ENCODE results near the gene PCK1. TPM values are rescaled to one million over a fixed set of nuclear protein-coding genes. Genes with fewer than 3 reads are reported as not detected.

PCK1 gene
- total and polyA plus RNA-seq, 4 donors, result 0.30 to 0.90 (median 0.58) TPM

DNA sequence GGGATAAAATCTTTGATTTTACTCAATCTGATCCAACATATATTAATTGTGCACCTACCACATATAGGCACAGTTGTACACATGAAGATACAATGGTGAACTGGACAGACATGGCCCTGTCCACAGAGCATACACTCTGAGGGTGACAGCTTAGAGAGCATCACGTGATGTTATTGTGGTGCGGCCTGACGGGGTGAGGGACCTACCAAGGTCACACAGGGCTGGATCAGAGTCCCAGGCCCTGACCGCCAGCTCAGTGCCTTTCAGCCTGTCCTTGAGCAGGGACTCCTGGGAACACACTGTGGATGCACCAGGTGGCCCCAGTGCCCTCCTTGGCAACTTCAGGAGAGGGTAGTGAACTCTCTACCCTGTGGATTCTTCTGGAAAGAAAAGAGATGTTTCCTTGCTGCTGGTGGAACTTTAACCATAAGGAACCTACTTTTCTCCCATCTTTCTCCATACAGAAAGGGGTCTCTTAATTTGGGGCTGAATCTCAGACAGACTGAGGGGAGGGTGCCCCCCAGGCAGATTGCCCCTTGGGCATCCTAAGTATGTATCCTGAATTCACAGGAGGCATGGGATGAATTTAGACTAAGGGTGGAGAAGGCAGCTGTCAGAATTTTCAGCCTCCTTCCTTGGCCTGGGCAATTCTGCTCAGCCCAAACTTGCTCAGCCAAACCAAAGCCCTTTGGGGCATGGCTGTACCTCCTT, 26.5 kb downstream of the PCK1 start:
- 86% methylated on average over 4 of the region's 4 CpGs for WGBS (ENCODE audit: insufficient coverage)
- no peak for DNase-seq (ENCODE audit: low read depth in 4 of 6, low spot score in 6 of 6)
- Histone ChIP-seq H3K9me3 (ENCODE audit: control insufficient read depth, insufficient read depth, low read length) (peaks cover 1% of the 10 kb centered on the region), H3K4me3 (ENCODE audit: low read depth, low read length) (no peak overlapping the region), H3K27me3 (ENCODE audit: control insufficient read depth, insufficient read depth, low read length) (no peaks in the 10 kb centered on the region), H3K36me3 (ENCODE audit: control insufficient read depth, insufficient read depth, low read length) (no peaks in the 10 kb centered on the region), H3K4me1 (ENCODE audit: control insufficient read depth, insufficient read depth, low read length) (peaks cover 21% of the 10 kb centered on the region), H3K27ac (ENCODE audit: low read depth, low read length) (no peak overlapping the region)

DNA sequence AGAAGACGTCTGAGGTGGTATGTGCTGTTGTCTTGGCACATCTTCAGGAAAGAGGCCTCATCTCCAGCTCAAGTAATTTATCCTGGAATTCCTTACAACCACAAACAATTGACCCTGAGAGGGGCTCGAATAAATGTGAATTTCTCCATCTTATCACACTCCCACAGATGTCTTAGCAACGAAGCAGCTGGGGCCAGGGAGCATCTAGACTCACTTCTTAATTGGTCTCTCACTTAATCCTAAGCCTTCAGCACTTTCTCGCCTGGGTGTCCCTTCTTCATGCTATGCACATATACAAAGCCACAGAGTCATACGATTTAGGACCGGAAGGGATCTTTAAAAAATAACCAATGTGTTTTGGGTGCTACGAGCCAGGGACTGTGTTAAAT, 27.1 kb downstream of the PCK1 start:
- no peaks in the 10 kb centered on the region for H3K27me3 ChIP-seq (ENCODE audit: control insufficient read depth, insufficient read depth, low read length)
- no peak overlapping the region for H3K4me3 ChIP-seq (ENCODE audit: low read depth, low read length)
- no peak overlapping the region for H3K27ac ChIP-seq (ENCODE audit: low read depth, low read length)
- WGBS (ENCODE audit: insufficient coverage), result 82% methylated on average over 6 of the region's 7 CpGs
- H3K9me3 ChIP-seq (ENCODE audit: control insufficient read depth, insufficient read depth, low read length), result peaks cover 1% of the 10 kb centered on the region
- peaks cover 17% of the 10 kb centered on the region for H3K4me1 ChIP-seq (ENCODE audit: control insufficient read depth, insufficient read depth, low read length)
- no peaks in the 10 kb centered on the region for H3K36me3 ChIP-seq (ENCODE audit: control insufficient read depth, insufficient read depth, low read length)
- no peak for DNase-seq (ENCODE audit: low read depth in 4 of 6, low spot score in 6 of 6)

DNA sequence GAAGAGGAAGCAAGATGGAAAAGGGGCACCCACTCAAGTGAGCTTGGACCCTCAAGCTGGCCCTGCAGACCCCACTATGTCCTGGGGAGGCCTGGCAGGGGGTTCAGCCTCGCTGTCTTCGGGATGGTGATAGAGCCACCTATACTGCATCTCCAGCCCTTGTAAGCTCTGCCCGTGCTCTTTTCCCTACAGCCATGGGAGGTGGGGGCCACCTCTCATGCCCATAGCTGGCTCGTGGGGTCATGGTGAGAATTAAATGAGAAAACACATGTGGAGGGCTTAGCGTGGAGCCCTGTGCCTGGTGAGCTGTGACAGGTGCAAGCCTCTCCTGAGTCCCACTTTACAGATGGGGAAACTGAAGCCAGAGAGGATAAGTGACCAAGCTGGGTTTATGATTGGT, 27.7 kb downstream of the PCK1 start:
- H3K27me3 ChIP-seq (ENCODE audit: control insufficient read depth, insufficient read depth, low read length), result no peaks in the 10 kb centered on the region
- H3K4me1 ChIP-seq (ENCODE audit: control insufficient read depth, insufficient read depth, low read length), result peaks cover 11% of the 10 kb centered on the region
- H3K36me3 ChIP-seq (ENCODE audit: control insufficient read depth, insufficient read depth, low read length), result no peaks in the 10 kb centered on the region
- no peak for DNase-seq (ENCODE audit: low read depth in 4 of 6, low spot score in 6 of 6)
- WGBS (ENCODE audit: insufficient coverage), result 88% methylated on average over 3 of the region's 5 CpGs
- no peak overlapping the region for H3K4me3 ChIP-seq (ENCODE audit: low read depth, low read length)
- H3K9me3 ChIP-seq (ENCODE audit: control insufficient read depth, insufficient read depth, low read length), result peaks cover 1% of the 10 kb centered on the region
- H3K27ac ChIP-seq (ENCODE audit: low read depth, low read length), result no peak overlapping the region

DNA sequence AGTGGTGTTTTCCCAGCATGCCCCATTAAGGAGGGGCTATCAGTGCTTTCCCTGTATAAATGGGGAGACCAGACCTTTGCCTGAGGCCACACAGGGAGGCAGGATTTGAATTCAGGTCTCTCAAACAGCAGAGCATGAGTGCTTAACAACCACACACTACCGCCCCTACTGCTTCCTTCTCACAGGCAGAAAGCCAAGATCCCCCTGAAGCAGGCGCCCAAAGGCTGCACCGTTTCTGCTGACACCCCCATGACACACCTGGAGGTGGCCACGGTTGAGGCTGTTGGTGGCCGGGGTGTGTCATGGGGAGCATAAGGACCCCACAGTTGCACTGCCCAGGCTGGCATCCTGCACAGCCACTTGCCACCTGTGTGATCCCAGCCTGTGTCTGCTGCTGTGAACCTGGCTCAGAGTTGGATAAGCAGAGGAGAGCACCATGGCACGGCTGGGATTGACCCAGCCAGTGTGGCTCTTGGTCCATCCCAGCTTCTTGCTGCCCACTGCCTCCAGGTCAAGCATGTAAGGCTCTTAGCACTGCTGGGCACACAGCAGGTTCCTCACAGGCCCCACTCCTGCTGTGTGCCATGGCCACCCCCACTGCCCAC, 28.3 kb downstream of the PCK1 start:
- H3K27ac ChIP-seq (ENCODE audit: low read depth, low read length), result no peak overlapping the region
- H3K9me3 ChIP-seq (ENCODE audit: control insufficient read depth, insufficient read depth, low read length), result peaks cover 1% of the 10 kb centered on the region
- H3K27me3 ChIP-seq (ENCODE audit: control insufficient read depth, insufficient read depth, low read length), result peaks cover 2% of the 10 kb centered on the region
- no peak overlapping the region for H3K4me3 ChIP-seq (ENCODE audit: low read depth, low read length)
- no peak for DNase-seq (ENCODE audit: low read depth in 4 of 6, low spot score in 6 of 6)
- H3K36me3 ChIP-seq (ENCODE audit: control insufficient read depth, insufficient read depth, low read length), result no peaks in the 10 kb centered on the region
- WGBS (ENCODE audit: insufficient coverage), result 91% methylated on average over 6 of the region's 6 CpGs
- H3K4me1 ChIP-seq (ENCODE audit: control insufficient read depth, insufficient read depth, low read length), result peaks cover 14% of the 10 kb centered on the region

DNA sequence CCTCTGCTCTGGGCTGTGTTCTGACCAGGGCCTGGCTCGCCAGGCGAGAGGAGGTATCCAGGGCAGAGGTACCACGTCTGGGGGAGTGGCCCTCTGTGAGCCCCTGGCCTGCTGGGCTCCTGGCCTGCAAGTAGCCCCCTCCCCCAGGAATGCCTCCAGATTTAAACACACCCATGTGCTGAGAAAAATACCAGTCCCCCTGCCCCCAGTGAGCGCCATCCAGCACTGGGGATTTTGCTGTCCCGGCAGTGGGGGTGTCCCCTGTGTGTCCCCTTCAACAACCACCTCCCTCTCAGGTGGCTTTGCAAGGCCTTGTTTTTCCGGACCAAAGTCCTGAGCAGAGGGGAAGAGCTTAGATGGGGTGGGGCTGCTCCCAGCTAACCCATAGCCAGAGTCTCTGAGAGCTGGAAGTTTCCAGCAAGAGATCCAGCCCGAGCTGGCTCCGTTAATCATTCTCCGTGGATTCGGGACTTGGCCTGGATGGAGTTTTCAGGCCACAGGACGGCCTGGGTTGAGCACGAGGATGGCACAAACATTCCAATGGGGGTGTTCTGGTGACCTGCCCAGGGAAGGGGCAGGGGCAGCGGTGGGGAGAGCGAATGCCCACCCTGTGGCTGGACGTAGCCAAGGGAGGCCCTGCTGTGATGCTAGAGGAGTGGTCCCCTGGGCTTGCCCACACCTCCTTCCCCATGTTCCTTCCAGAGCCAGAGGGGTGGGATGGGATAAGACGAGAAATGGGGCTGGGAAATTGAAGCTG, 29.0 kb downstream of the PCK1 start:
- WGBS (ENCODE audit: insufficient coverage), result 83% methylated on average over 14 of the region's 16 CpGs
- no peak overlapping the region for H3K27ac ChIP-seq (ENCODE audit: low read depth, low read length)
- H3K36me3 ChIP-seq (ENCODE audit: control insufficient read depth, insufficient read depth, low read length), result no peaks in the 10 kb centered on the region
- H3K27me3 ChIP-seq (ENCODE audit: control insufficient read depth, insufficient read depth, low read length), result peaks cover 2% of the 10 kb centered on the region
- H3K9me3 ChIP-seq (ENCODE audit: control insufficient read depth, insufficient read depth, low read length), result peaks cover 1% of the 10 kb centered on the region
- DNase-seq (ENCODE audit: low read depth in 4 of 6, low spot score in 6 of 6), result no peak
- peaks cover 16% of the 10 kb centered on the region for H3K4me1 ChIP-seq (ENCODE audit: control insufficient read depth, insufficient read depth, low read length)
- no peak overlapping the region for H3K4me3 ChIP-seq (ENCODE audit: low read depth, low read length)

DNA sequence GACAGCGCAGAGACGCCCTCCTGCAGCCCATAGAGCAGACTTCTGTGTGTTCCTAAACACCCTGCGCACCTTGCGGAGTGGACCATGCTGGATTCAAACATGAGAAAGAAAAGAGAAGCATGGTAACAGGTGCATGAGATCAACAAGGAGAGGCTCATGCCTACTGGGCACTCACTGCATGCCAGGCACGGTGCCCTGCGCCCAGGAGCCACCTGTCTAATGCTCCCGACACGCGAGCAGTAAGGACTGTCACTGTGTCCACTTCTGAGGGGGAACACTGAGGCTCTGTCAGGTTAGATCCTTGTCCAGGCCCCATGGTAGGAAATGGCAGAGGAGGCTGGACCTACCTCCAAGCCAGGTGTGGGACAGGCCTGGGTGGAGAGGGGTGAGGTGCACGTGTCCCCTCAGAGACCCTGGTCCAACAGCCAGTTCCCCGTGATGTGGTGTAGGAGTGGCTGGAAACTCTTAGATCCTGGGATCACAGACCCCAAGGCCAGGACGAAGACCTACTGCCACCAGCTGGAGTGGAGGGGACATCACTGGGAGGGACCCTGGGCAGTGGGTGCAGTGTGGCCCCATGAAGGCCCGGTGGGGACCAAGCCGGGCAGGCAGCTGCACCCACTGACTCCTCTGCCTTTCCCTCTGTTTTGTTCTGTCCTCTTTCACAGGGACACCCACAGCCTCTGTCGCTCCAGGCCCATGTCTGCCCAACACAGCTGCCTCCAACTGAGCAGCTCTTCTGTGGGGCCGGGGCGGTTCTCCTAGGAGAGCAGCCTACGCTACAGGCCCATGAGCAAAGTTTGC, 29.8 kb downstream of the PCK1 start:
- Histone ChIP-seq H3K4me1 (ENCODE audit: control insufficient read depth, insufficient read depth, low read length) (peaks cover 13% of the 10 kb centered on the region), H3K9me3 (ENCODE audit: control insufficient read depth, insufficient read depth, low read length) (peaks cover 1% of the 10 kb centered on the region), H3K27me3 (ENCODE audit: control insufficient read depth, insufficient read depth, low read length) (peaks cover 2% of the 10 kb centered on the region), H3K4me3 (ENCODE audit: low read depth, low read length) (no peak overlapping the region), H3K27ac (ENCODE audit: low read depth, low read length) (no peak overlapping the region), H3K36me3 (ENCODE audit: control insufficient read depth, insufficient read depth, low read length) (no peaks in the 10 kb centered on the region)
- WGBS (ENCODE audit: insufficient coverage), result 90% methylated on average over 18 of the region's 18 CpGs
- DNase-seq (ENCODE audit: low read depth in 4 of 6, low spot score in 6 of 6), result no peak

DNA sequence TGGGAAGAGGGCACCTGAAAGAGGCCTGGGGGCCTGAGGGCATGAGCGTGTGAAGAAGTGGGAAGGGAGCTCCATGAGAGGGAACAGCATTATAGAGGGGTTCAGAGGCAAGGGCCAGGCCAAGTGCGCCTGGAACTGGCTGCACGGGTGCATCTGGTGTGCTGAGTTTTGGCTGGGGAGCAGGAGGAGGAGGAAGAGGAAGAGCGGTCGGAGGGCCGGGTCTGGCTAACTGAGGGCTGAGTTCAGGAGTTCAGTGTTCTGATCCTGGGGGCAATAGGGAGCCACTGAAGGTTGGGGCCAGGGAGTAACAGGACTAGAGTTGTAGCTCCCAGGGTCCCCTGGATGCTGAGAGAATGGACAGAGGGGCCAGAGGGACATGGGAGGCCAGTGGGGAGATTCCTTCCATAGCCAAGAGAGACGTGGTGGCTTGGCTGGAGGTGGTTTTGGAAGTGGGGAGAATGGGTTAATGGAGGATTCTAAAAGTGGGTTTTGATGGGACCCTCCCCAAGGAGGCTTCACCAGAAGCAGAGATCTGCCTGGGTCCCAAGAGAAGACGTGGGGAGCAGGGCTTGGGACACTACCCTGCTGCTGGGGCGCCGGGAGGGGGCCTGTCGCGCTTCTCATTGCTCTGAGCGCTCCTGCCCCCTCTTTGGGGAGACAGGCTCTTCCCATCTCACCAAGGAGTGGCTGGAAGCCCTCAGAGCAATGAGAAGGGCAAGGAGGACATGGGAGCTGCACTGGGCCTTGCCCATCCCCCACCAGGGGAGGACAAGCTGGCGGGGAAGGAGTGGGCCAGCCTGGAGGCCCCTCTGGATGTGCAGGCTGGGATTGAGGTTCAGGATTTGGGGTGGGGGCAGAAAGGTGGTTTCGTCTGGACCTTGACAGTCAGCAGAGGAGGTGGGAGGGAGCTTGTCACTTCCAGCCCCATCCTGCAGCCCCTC, 30.6 kb downstream of the PCK1 start:
- Histone ChIP-seq H3K27me3 (ENCODE audit: control insufficient read depth, insufficient read depth, low read length) (peaks cover 2% of the 10 kb centered on the region), H3K4me3 (ENCODE audit: low read depth, low read length) (no peak overlapping the region), H3K27ac (ENCODE audit: low read depth, low read length) (no peak overlapping the region), H3K9me3 (ENCODE audit: control insufficient read depth, insufficient read depth, low read length) (peaks cover 1% of the 10 kb centered on the region), H3K4me1 (ENCODE audit: control insufficient read depth, insufficient read depth, low read length) (peaks cover 7% of the 10 kb centered on the region), H3K36me3 (ENCODE audit: control insufficient read depth, insufficient read depth, low read length) (no peaks in the 10 kb centered on the region)
- WGBS (ENCODE audit: insufficient coverage), result 87% methylated on average over 13 of the region's 15 CpGs
- no peak for DNase-seq (ENCODE audit: low read depth in 4 of 6, low spot score in 6 of 6)

DNA sequence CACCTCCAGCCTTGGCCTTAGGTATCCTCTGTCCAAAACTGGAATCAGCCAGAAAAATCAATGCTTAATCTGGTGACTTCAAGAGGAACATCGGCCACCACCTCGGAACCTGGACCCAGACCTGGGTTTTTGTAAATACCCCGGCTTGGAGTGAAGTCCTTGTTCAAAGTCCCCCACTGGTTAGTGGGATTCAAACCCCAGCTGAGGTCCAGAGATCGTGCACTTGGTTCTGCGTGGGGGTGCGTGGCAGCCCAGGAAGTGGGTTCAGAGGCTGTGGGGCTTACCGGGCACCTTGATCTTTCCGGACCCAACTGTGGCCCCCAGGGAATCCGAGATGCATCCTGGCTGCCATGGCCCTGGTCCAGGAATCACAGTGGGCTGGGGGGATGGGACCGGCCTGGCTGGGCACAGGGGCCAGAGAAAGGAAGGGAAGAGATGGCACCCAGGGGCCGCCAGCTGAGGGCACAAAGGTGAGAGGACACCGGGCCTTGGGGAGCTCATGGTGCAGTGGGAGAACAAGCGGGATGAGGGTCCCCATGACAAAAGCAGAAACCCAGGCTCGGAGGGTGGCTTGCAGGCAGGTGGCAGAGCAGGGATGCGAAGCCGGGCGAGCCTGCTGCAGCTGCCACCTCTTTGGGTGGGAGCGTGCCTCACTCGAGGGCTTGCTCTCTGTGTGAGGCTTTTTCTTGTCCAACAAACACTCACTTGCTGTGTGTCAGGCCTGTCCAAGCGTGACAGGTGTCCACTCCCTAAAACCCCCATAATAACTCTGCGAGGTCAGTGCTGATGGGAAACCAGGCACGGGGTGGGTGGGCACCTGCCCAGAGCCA, 31.6 kb downstream of the PCK1 start:
- Histone ChIP-seq H3K27ac (ENCODE audit: low read depth, low read length) (no peak overlapping the region), H3K36me3 (ENCODE audit: control insufficient read depth, insufficient read depth, low read length) (no peaks in the 10 kb centered on the region), H3K4me1 (ENCODE audit: control insufficient read depth, insufficient read depth, low read length) (peaks cover 16% of the 10 kb centered on the region), H3K4me3 (ENCODE audit: low read depth, low read length) (no peak overlapping the region), H3K9me3 (ENCODE audit: control insufficient read depth, insufficient read depth, low read length) (no peaks in the 10 kb centered on the region), H3K27me3 (ENCODE audit: control insufficient read depth, insufficient read depth, low read length) (peaks cover 2% of the 10 kb centered on the region)
- 87% methylated on average over 20 of the region's 22 CpGs for WGBS (ENCODE audit: insufficient coverage)
- no peak for DNase-seq (ENCODE audit: low read depth in 4 of 6, low spot score in 6 of 6)
